ENCODE data around the gene BTBD9.

- TF ChIP-seq CSDC2 (CRISPR knock-in tag; IDR thresholded peaks at IDR 0.05) (no peak), TCF4 (CRISPR knock-in tag; IDR thresholded peaks at IDR 0.05; ENCODE audit: borderline replicate concordance) (no peak), ZFP3 (CRISPR knock-in tag; IDR thresholded peaks at IDR 0.05) (no peak), ZFP30 (CRISPR knock-in tag; IDR thresholded peaks at IDR 0.05) (no peak), RARB (CRISPR knock-in tag; IDR thresholded peaks at IDR 0.05) (no peak), TOX (CRISPR knock-in tag; IDR thresholded peaks at IDR 0.05; ENCODE audit: borderline replicate concordance) (no peak), BACH2 (CRISPR knock-in tag; IDR thresholded peaks at IDR 0.05; ENCODE audit: borderline replicate concordance) (no peak), ESRRG (CRISPR knock-in tag; IDR thresholded peaks at IDR 0.05) (no peak), PATZ1 (CRISPR knock-in tag; IDR thresholded peaks at IDR 0.05; ENCODE audit: borderline replicate concordance) (no peak)
- TF ChIP-seq, protein P1, sequence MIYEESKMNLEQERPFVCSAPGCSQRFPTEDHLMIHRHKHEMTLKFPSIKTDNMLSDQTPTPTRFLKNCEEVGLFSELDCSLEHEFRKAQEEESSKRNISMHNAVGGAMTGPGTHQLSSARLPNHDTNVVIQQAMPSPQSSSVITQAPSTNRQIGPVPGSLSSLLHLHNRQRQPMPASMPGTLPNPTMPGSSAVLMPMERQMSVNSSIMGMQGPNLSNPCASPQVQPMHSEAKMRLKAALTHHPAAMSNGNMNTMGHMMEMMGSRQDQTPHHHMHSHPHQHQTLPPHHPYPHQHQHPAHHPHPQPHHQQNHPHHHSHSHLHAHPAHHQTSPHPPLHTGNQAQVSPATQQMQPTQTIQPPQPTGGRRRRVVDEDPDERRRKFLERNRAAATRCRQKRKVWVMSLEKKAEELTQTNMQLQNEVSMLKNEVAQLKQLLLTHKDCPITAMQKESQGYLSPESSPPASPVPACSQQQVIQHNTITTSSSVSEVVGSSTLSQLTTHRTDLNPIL (CRISPR knock-in tag; IDR thresholded peaks at IDR 0.05; ENCODE audit: low read depth): no peak
- TF ChIP-seq, protein P2, sequence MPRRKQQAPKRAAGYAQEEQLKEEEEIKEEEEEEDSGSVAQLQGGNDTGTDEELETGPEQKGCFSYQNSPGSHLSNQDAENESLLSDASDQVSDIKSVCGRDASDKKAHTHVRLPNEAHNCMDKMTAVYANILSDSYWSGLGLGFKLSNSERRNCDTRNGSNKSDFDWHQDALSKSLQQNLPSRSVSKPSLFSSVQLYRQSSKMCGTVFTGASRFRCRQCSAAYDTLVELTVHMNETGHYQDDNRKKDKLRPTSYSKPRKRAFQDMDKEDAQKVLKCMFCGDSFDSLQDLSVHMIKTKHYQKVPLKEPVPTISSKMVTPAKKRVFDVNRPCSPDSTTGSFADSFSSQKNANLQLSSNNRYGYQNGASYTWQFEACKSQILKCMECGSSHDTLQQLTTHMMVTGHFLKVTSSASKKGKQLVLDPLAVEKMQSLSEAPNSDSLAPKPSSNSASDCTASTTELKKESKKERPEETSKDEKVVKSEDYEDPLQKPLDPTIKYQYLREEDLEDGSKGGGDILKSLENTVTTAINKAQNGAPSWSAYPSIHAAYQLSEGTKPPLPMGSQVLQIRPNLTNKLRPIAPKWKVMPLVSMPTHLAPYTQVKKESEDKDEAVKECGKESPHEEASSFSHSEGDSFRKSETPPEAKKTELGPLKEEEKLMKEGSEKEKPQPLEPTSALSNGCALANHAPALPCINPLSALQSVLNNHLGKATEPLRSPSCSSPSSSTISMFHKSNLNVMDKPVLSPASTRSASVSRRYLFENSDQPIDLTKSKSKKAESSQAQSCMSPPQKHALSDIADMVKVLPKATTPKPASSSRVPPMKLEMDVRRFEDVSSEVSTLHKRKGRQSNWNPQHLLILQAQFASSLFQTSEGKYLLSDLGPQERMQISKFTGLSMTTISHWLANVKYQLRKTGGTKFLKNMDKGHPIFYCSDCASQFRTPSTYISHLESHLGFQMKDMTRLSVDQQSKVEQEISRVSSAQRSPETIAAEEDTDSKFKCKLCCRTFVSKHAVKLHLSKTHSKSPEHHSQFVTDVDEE (CRISPR knock-in tag; IDR thresholded peaks at IDR 0.05): no peak
Observed at GRCh38 chr6:38214159-38214558, 425.6 kb downstream of the BTBD9 start.
